Measurements from ENCODE around the gene RFXAP. TPM values are rescaled to one million over a fixed set of nuclear protein-coding genes. Genes with fewer than 3 reads are reported as not detected.

Gene RFXAP
- total RNA-seq (2014; rRNA removed; shearing (Covaris generic)) (10.0 and 11.8 TPM in 2 replicates), total RNA-seq (2022) (34.1 and 34.5 TPM in 2 replicates), Bru-seq, nascent RNA (percentile 89 among the genes with signal in this experiment), BruChase-seq, experiment 1, labeled RNA remaining after a 6-hour chase (percentile 95 among the genes with signal in this experiment), BruChase-seq, experiment 2, labeled RNA remaining after a 2-hour chase (percentile 98 among the genes with signal in this experiment)
- long read RNA-seq, transcript RFXAP-201 (3 exons, 2,304 nt) = major isoform, 41 of 59 reads
- long read RNA-seq, partial matches to known transcripts = 1 of 59 reads
- long read RNA-seq, other reads (novel, unspliced or antisense) = 17 of 59 reads

GRCh38 chr13:36818804-36819738 lies at the start of gene RFXAP:
TSS of gene RFXAP (plus strand) at chr13:36819222. CDS start at chr13:36819358, 136 bp downstream.
- peak within 1 kb of the TSS; percentile 96 for H2AFZ ChIP-seq (ENCODE audit: low read length)
- TF ChIP-seq EZH2phosphoT487 (IDR thresholded peaks at IDR 0.05; ENCODE audit: borderline replicate concordance, low read depth, low read length) (no peak), CTCF (conservative IDR thresholded peaks at IDR 0.05; ENCODE audit: low read length) (no peak)
- peaks cover 10% of the 10 kb centered on the region; the same call in 1 of the 2 replicates for H4K20me1 ChIP-seq (ENCODE audit: insufficient read depth, low read length)
- H3K4me3 ChIP-seq (ENCODE audit: low read depth, low read length, poor library complexity, severe bottlenecking) = peak within 1 kb of the TSS; percentile 77
- H3K27ac ChIP-seq (ENCODE audit: low read depth, low read length, poor library complexity, severe bottlenecking) = peak within 1 kb of the TSS; percentile 63
- H3K9me3 ChIP-seq (ENCODE audit: low read length) = no peaks in the 10 kb centered on the region
- H3K4me1 ChIP-seq (ENCODE audit: insufficient read depth, low read length, poor library complexity, severe bottlenecking) = peaks cover 32% of the 10 kb centered on the region
- peak within 1 kb of the TSS; percentile 72 for H3K4me2 ChIP-seq (ENCODE audit: low read length)
- peaks cover 48% of the 10 kb centered on the region for H3K79me2 ChIP-seq (ENCODE audit: insufficient read depth, low read depth, low read length)
- no peaks in the 10 kb centered on the region for H3K9me2 ChIP-seq (ENCODE audit: insufficient read depth, low read length)
- ChIA-PET POLR2A (interaction anchor here (0.6 to 1.2 kb wide), 3 partner anchors 12 to 1533 kb away, joined by 3 to 7 read pairs (median 5); no protein-coding TSS in a partner anchor), CTCF (ENCODE audit: unreplicated experiment) (interaction anchor here (0.6 kb wide), 1 partner anchor 104 kb away, joined by 3 read pairs; no protein-coding TSS in a partner anchor)
- H3K36me3 ChIP-seq (ENCODE audit: insufficient read depth, low read length) = peaks cover 5% of the 10 kb centered on the region; the same call in 1 of the 2 replicates
- no TSS peak for BruUV-seq (replicated peaks)
- peak; percentile 96 for DNase-seq (ENCODE audit: low spot score)
- intact Hi-C loops (cut with micrococcal nuclease; ENCODE audit: unreplicated experiment) = loop anchor here (1.0 to 2.0 kb wide), 3 partner anchors 100 to 240 kb away; partner anchors contain the start of genes ALG5 and SUPT20H

GRCh38 chr13:36769545-36769944 lies 49.5 kb upstream of the RFXAP start:
- no peak for TF ChIP-seq CTCF (conservative IDR thresholded peaks at IDR 0.05; ENCODE audit: low read length)
- TF ChIP-seq EZH2phosphoT487 (IDR thresholded peaks at IDR 0.05; ENCODE audit: borderline replicate concordance, low read depth, low read length) = no peak
- no peak overlapping the region for H3K4me2 ChIP-seq (ENCODE audit: low read length)
- BruUV-seq (replicated peaks) = no TSS peak
- POLR2A ChIA-PET = no interaction called here
- H3K36me3 ChIP-seq (ENCODE audit: insufficient read depth, low read length) = no peaks in the 10 kb centered on the region
- 0 out of 2 replicates have a peak, but pooled peaks cover 8% of the 10 kb centered on the region for H3K9me3 ChIP-seq (ENCODE audit: low read length)
- DNase-seq (ENCODE audit: low spot score) = no peak
- CTCF ChIA-PET (ENCODE audit: unreplicated experiment) = no interaction called here
- no peak overlapping the region for H3K4me3 ChIP-seq (ENCODE audit: low read depth, low read length, poor library complexity, severe bottlenecking)
- no peaks in the 10 kb centered on the region for H3K79me2 ChIP-seq (ENCODE audit: insufficient read depth, low read depth, low read length)
- intact Hi-C loops (cut with micrococcal nuclease; ENCODE audit: unreplicated experiment) = no loop called here
- no peaks in the 10 kb centered on the region for H3K9me2 ChIP-seq (ENCODE audit: insufficient read depth, low read length)
- H2AFZ ChIP-seq (ENCODE audit: low read length) = no peak overlapping the region
- no peaks in the 10 kb centered on the region for H4K20me1 ChIP-seq (ENCODE audit: insufficient read depth, low read length)
- no peak overlapping the region for H3K27ac ChIP-seq (ENCODE audit: low read depth, low read length, poor library complexity, severe bottlenecking)
- no peaks in the 10 kb centered on the region for H3K4me1 ChIP-seq (ENCODE audit: insufficient read depth, low read length, poor library complexity, severe bottlenecking)
